PFSK-1 (cell line): Measurements from ENCODE around the gene TGFBR3L.
A peak's percentile ranks its signal among the peaks of the same experiment; 100 is the strongest.

Source experiments
- FOXP2 ChIP-seq: optimal IDR thresholded peaks from 2 replicates; pipeline ENCODE3; 2011; ENCODE audit warnings: borderline replicate concordance, control low read depth, inconsistent platforms; ENCODE audit not compliant: insufficient read depth; ENCODE audit errors: extremely low read length, extremely low read depth
- POLR2AphosphoS5 ChIP-seq: IDR thresholded peaks from 2 replicates; pipeline ENCODE4 v1.6.1; 2012; ENCODE audit warnings: low read depth, mild to moderate bottlenecking, control low read depth, low read length, moderate library complexity
- SIN3A ChIP-seq: IDR thresholded peaks from 2 replicates; pipeline ENCODE4 v1.6.1; 2012; ENCODE audit warnings: mild to moderate bottlenecking, low read length, moderate library complexity, borderline replicate concordance; ENCODE audit not compliant: insufficient read depth
- TAF1 ChIP-seq: IDR thresholded peaks from 2 replicates; pipeline ENCODE4 v1.6.1; 2012; ENCODE audit warnings: low read length, control low read depth, borderline replicate concordance; ENCODE audit not compliant: insufficient read depth
- TF ChIP-seq, protein P1 (sequence below), 2 experiments: IDR thresholded peaks; 2 replicates each; pipeline versions ENCODE4 v1.6.1 to v1.8.0; 2011 to 2012; ENCODE audit warnings: low read depth in 2 of 2, low read length in 2 of 2, control low read depth in 1 of 2, inconsistent platforms in 1 of 2, mild to moderate bottlenecking in 1 of 2, moderate library complexity in 1 of 2; ENCODE audit not compliant: insufficient read depth in 1 of 2

TGFBR3L gene

GRCh38 chr19:7907122-7907521, 7.5 kb upstream of the TGFBR3L start:
- no peak for TF ChIP-seq TAF1
- TF ChIP-seq, protein P1, sequence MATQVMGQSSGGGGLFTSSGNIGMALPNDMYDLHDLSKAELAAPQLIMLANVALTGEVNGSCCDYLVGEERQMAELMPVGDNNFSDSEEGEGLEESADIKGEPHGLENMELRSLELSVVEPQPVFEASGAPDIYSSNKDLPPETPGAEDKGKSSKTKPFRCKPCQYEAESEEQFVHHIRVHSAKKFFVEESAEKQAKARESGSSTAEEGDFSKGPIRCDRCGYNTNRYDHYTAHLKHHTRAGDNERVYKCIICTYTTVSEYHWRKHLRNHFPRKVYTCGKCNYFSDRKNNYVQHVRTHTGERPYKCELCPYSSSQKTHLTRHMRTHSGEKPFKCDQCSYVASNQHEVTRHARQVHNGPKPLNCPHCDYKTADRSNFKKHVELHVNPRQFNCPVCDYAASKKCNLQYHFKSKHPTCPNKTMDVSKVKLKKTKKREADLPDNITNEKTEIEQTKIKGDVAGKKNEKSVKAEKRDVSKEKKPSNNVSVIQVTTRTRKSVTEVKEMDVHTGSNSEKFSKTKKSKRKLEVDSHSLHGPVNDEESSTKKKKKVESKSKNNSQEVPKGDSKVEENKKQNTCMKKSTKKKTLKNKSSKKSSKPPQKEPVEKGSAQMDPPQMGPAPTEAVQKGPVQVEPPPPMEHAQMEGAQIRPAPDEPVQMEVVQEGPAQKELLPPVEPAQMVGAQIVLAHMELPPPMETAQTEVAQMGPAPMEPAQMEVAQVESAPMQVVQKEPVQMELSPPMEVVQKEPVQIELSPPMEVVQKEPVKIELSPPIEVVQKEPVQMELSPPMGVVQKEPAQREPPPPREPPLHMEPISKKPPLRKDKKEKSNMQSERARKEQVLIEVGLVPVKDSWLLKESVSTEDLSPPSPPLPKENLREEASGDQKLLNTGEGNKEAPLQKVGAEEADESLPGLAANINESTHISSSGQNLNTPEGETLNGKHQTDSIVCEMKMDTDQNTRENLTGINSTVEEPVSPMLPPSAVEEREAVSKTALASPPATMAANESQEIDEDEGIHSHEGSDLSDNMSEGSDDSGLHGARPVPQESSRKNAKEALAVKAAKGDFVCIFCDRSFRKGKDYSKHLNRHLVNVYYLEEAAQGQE (IDR thresholded peaks at IDR 0.05; ENCODE audit: insufficient read depth in 1 of 2, low read depth in 2 of 2, low read length in 2 of 2), result no peak
- no peak for TF ChIP-seq FOXP2
- no peak for TF ChIP-seq SIN3A
- TF ChIP-seq POLR2AphosphoS5, result no peak

DNA sequence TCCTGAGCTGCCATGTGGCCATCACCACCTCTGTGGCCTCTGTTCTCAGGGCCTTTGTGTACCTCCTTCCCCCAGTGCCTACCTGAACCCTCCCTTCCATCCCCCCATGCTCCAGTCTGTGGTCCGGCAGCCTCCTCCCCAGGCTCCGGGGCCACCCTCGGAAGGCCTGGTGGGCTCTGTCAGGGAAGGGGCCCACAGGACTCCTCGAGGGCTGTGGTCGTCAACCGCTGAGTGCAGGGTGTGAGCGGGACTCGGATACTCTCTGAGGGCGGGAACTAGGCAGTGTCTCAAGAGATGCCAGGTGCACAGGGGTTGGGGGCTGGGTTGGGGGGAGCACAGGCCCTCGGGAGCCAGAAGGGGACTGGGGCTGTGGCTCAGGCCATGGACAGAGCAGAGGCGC, 7.1 kb upstream of the TGFBR3L start:
- TF ChIP-seq SIN3A, result no peak

- TF ChIP-seq POLR2AphosphoS5 (peak; percentile 14; the same call in 1 of the 2 replicates), TAF1 (no peak)
These were observed 6.4 kb upstream of the TGFBR3L start for GRCh38 chr19:7908078-7908699.

DNA sequence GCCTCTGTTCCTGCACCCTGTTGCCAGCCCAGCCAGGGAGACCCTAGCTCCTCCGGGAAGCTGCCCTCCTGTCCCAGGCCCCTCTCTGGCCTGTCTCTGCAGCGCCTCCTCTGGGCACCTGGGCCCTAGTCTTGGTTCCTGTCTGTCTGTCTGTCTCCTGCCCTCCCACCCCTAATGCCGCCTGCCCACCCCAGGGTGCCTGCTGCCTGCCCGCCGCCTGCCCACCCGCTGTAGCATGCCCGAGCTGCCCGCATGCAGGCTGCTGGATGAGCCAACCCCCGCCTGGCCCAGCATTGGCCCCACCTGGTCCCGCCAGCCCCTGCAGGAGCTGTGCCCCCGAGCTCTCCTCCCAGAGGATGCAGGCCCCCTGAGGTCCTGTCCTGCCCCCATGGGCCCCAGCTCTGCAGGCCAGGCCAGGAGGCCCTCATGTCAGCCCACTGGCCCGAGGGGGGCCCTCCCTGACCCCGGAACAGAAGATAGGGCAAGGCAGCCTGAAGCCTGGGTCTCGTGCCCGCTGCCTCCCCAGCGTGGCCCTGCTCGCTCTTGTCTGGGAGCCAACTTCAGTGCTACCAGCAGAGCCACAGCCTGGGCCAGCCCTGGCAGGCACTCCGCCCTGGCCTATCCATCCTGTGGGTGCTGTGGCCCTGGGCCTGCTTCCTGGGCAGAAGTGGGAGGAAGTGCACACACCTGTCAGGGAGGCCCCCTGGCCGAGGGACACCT, 5.7 kb upstream of the TGFBR3L start:
- TF ChIP-seq, protein P1 (IDR thresholded peaks at IDR 0.05; ENCODE audit: insufficient read depth in 1 of 2, low read depth in 2 of 2, low read length in 2 of 2), result no peak
- TF ChIP-seq FOXP2 (no peak), POLR2AphosphoS5 (no peak), TAF1 (no peak), SIN3A (no peak)

GRCh38 chr19:7909471-7910067, 5.1 kb upstream of the TGFBR3L start:
- TF ChIP-seq, protein P1 (IDR thresholded peaks at IDR 0.05; ENCODE audit: insufficient read depth in 1 of 2, low read depth in 2 of 2, low read length in 2 of 2), result no peak
- no peak for TF ChIP-seq TAF1
- no peak for TF ChIP-seq SIN3A
- TF ChIP-seq POLR2AphosphoS5, result no peak
- no peak for TF ChIP-seq FOXP2

GRCh38 chr19:7910321-7911161, 4.1 kb upstream of the TGFBR3L start:
- TF ChIP-seq, protein P1 (IDR thresholded peaks at IDR 0.05; ENCODE audit: insufficient read depth in 1 of 2, low read depth in 2 of 2, low read length in 2 of 2), result no peak
- TF ChIP-seq TAF1 (no peak), FOXP2 (no peak), SIN3A (no peak), POLR2AphosphoS5 (0 out of 2 replicates have a peak, but pooled peaks have one; percentile 36)
